NCI-H2196 treated with DMSO at 0.1 percent for 48 hours (cell line): ENCODE data around the gene RPS19BP1.

Experiments used
- DNase-seq: peaks from one replicate; lab custom pipeline; 2025; ENCODE audit not compliant: unreplicated experiment; lab: John Stamatoyannopoulos, UW

The RPS19BP1 gene, protein sequence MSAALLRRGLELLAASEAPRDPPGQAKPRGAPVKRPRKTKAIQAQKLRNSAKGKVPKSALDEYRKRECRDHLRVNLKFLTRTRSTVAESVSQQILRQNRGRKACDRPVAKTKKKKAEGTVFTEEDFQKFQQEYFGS

DNA sequence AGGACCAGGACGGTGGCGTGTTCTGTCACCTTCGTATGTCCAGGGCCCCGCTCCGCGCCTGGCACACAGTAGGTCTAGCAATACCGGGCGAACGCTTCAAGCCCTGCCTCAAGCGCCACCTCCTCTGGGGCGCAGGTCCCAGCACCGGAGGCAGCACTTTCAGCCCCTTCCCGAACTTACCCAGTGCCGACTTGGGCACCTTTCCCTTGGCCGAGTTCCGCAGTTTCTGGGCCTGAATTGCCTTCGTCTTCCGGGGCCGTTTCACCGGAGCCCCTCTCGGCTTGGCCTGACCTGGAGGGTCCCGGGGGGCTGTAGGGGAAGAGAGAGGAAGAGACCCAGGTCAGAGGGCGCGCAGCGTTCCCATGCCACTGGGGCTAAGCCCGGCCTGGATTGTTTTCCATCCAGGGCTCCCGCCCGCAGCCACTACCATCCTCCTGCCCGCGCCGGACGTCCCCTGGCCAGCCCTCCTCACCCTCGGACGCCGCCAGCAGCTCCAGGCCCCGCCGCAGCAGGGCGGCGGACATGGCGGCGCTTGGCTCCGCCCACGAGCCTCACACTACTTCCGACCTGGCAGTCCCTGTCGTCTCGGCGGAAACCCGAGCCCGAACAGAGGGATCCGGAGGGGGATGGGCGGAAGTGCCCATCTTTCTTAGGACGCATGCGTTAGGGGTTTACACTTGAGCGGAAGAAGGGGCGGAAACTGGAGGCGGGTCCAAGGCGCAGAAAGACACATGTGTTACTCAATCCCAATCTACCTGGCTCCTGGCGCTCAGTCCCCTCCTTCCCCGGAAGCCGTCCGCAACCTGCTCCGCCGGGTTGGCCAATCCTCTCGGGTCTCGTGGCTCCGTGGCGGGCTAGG lies at the start of gene RPS19BP1:
Gene RPS19BP1 (minus strand): TSS at position 534 of the 859 bp plus-strand sequence. CDS start 10 bp downstream, at position 524.
- DNase-seq, result peak; percentile 94

DNA sequence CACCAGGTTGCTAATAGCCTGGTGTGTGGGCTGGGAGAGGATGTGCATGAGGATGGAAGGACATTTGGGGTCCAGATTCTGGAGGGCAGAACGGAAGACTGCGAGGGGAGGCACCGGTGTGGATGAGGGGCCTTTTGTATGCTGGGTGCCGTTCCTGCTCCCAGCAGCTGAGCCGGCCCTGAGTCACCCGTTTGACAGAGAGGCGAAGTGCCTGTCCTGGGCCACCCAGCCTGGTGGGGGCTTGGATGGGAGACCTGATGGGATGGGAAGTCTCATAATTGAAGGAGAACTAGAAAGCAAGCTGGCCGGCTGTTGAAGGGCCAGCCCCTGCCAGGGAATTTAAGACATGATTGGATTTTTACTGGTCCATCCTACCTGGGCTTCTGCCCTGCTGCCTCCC lies 48.8 kb upstream of the RPS19BP1 start:
- DNase-seq, result no peak

DNA sequence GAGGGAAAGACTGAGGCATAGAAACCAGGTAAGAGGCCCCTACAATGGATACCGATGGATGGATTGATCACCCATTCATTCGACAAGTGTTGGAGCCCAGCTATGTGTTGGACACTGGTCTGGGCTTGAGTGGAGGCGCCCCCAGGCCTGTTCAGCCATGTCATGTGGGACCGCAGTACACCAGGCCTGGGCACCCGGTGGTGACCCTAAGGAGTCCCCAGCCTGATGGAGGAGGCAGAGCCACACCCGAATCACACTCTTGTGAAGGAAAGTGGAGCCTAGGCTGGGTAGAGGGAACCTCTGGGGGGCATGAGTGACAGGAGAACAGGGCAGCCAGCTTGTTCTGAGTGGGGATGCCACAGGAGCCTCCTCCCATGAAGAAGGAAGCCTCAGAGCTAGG lies 48.2 kb upstream of the RPS19BP1 start:
- DNase-seq, result no peak

DNA sequence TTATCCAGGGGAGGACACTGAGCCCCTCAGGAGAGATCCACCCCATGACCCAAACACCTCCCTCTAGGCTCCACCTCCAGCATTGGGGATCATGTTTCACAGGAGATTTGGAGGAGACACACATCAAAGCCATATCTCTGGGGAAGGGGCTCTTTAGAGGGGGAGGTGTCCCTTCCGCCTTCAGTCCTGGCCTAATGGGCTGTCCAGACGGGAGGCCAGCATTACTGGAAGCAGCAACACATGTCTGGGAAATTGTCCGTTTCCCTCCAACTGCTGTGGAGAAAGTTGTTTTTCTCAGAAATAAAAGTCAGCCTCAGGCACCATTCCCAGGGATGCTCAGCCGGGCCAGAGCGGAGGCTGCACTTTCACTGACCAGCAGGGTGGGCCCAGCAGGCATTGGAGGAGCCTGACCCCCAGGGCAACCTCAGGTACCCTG lies 47.5 kb upstream of the RPS19BP1 start:
- DNase-seq, result no peak

DNA sequence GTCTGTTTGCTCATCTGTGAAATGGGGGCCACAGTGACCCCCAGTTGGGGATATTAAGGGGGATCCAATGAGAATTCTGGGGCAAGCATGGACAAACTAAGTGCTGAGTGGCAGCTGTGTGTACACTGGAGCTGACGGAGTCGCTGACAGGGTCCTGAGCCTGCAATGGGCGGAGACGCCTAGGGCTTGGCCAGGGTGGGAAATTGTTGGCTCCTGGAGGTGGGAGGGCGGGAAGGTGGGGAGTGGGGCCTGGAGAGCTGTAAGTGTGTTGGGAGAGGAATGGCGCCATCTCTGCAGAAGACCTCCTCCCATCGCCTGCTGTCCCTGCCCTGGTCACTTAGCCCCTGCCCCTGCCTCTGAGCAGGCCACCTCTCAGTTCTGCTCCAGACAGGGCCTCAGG lies 45.4 kb upstream of the RPS19BP1 start:
- DNase-seq, result no peak

DNA sequence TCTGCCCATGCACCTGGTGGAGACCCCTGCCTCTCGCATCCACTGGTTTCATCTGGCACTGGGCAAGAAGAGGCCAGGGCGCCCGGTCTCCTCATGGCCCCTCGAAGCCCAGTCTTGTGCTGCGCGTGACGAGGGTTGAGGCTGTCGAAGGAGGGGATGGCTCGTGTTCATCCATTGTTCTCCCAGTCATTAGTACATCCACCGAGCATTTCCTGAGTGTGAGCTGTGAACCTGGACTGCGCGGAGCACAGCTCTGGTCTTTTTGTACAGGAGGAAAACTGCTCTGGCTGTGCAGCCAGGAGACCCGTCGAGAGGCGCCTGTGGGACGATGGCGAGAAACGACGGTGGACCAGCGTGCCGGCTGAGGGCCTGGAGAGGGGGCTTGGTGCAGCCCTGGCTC lies 44.8 kb upstream of the RPS19BP1 start:
- no peak for DNase-seq

DNA sequence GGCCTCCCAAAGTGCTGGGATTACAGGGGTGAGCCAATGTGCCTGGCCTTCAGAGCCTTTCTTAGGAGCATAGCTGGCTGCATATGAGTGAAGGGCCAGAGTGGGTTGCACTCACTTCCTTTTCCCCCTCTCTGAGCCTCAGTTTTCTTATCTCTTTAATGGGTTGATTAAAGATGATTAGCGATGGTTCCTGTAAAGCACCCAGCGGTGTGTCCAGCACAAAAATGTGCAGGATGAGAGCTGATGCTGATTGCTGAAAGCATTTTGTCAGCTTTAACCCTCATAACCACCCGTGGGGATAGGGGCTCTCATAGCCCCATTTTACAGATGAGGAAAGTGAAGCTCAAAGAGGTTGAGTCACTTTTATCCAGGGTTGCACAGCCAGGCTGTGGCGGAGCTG lies 43.5 kb upstream of the RPS19BP1 start:
- DNase-seq, result no peak

DNA sequence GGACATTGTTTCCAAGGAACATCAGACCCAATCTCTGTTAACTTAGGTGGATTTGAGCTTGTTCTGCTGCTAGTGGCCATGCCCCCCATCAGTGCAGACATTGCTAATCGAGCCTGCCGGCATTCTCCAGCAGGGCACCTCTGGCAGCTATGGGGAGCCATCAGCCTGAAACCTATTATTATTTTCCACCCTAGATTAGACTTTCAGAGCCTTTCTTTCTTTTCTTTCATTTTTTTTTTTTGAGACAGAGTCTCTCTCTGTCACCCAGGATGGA lies 42.9 kb upstream of the RPS19BP1 start:
- DNase-seq, result no peak

DNA sequence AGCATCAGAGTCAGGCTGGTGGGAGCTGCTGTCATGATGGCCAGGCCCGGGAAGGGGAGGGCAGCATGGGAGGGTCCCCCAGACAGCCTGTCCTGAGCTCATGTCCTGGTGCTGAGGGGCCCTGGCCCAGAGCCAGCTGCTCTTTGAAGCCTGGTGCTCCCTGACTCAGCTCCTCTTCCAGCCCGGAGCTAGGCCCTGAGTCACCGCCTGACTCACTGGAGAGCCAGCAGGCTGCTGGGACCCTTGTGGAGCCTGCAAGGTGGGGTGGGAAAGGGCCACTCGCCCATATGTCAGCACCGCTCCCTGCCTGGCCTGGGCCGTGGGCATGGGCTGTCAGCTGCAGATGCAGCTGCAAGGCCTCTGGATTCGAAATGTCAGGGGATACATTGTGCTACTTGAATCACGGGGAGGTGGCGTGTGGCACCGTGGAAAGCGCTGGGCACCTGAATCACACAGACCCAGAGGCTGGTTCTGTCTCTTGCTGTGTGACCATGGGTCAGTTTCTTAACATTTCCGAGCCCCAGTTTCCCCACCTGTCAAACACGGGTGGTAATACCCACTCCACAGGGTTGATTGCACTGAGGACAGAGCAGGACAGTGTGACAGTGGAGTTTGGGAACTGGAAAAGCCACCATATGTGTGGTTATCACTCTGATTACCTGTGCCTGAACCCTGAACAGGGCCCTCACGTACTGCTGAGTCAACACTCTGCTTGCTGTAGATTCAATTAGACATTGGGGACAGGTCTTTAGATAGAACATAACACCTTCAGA lies 42.4 kb upstream of the RPS19BP1 start:
- DNase-seq, result no peak

DNA sequence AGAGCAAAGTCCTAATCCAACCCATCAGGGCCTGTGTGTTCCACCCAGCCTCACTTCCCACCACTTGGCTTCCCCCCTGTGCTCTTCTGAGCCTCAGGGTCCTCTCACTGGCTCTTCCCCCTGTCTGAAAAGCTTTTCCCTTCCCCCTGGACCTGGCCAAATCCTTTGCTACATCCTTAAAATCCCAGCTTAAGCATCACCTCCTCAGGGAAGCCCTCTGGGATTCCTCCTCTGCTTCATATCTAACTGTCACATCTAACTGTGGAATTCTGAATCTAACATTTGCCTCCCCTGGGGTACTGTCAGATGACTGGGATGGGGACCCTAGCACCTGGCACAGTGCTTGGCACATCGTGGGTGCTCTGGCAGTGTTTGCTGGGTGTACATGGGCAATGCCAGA lies 39.0 kb upstream of the RPS19BP1 start:
- DNase-seq, result no peak

DNA sequence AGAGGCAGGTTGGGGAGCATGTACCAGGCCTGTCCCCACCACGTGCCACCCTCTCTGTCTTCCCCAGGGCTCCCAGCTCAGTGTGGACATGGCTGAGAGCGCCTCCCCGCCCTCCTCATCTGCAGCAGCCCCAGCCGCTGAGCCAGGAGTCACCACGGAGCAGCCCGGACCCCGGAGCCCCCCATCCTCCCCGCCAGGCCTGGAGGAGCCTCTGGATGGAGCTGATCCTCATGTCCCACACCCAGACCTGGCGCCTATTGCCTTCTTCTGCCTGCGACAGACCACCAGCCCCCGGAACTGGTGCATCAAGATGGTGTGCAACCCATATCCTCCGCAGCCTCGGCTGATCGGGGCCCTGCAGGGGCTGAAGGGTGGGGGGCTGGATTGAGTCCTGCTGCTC lies 38.1 kb upstream of the RPS19BP1 start, which contains the start of gene CACNA1I:
Gene CACNA1I (plus strand): TSS at position 89 of the 400 bp plus-strand sequence. CDS start 0 bp downstream, at position 89.
- DNase-seq, result no peak

DNA sequence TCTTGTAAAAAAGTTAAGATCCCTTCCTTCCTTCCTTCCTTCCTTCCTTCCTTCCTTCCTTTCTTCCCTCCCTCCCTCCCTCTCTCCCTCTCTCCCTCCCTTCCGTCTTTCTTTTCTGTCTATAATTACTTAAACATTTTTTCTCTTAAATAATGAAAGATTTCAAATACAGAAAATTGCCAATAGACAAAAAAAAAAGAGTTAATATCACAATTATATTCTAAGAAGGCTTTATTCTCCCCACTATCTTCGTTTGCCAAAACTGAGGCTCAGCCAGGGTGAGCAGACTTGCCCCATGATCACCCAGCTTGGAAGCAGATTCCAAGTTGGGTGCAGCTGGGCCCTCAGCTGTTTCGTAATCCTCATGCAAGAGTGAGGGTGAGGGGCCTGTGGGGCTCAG lies 37.7 kb upstream of the RPS19BP1 start:
- DNase-seq, result no peak

DNA sequence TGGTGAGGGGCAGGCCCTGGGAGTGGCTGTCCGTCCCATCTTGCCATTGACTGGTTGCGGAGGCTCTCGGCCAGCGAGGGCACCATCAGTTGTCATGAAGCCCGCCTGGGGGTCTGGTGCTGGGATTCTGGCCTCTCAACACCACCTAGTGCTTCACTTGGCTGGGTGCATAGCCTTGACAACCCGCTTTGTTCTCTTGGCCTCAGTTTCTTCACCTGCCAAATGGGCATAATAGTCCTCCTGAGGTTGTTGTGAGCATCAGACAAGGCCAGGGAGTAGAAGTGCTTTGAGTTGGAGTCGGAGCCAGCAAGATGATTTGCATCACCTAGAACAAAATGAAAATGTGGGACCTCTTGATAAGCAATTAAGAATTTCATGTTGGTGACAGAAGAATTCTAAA lies 36.5 kb upstream of the RPS19BP1 start:
- no peak for DNase-seq

DNA sequence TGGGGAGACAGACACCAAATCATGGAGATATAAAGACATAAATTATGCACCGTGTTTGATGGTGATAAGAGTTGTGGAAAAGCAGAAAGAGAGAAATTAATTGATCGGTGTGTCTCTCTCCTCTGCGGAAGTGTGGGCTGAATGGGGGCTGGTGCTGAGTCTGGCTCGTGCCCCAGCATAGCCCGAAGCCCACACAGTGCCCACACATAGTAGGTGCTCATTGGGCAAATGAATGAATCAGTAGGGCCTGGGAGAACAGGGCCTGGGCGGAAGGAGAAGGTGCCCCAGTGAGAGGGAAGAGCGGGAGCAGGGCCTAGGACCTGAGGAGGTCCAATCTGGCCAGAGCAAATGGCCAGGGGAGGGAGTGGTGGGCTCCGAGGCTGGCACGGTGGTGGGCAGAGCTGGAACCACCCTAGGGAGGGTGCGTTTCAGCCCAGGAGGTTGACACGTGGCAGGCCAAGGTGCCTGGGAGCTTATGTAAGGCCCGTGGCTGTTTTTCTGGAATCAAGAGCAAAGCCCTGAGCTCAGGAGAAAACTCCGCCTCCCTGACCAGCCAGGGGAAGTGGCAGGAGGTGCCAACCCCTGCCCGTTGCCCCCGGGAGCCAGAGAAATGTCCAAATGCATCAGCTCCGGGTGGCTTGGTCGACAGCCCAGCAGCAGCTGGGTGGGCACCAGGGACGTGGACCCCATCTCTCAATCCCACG lies 35.9 kb upstream of the RPS19BP1 start:
- DNase-seq, result no peak

DNA sequence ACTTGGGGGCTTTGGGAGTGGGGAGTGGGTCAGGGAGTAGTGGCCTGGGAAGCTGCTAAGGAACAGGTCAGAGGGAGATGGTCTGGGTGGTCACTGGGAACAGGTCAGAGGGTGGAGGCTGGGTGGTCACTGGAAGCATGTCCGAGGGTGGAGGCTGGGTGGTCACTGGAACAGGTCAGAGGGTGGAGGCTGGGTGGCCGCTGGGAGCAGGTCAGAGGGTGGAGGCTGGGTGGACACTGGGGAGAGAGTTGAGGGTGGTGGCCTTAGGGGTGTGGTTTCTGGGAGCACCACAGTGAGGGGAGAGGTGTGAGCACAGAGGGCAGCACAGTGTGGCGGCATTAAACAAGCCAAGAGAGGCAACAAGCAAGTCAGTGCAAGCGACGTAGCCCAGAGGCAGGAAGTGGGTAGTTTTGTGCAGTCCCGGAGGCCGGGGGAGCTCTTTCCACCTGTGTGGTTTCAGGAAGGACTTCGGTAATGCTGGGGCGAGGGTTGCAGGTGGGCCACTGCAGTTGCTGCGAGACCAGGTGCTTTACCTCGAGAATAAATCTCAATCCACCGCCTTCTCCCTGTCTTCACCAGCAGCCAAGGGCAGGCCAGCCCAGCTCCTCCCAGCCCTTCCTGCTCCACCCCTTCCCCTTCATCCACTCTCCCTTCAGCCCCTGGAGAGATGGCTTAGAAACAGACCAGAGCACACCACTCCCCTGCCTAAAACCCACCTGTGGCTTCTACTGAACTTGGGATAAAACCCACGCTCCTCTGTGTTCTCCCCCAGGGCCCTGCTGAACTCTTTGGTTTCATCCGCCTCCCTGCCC lies 34.8 kb upstream of the RPS19BP1 start:
- no peak for DNase-seq

DNA sequence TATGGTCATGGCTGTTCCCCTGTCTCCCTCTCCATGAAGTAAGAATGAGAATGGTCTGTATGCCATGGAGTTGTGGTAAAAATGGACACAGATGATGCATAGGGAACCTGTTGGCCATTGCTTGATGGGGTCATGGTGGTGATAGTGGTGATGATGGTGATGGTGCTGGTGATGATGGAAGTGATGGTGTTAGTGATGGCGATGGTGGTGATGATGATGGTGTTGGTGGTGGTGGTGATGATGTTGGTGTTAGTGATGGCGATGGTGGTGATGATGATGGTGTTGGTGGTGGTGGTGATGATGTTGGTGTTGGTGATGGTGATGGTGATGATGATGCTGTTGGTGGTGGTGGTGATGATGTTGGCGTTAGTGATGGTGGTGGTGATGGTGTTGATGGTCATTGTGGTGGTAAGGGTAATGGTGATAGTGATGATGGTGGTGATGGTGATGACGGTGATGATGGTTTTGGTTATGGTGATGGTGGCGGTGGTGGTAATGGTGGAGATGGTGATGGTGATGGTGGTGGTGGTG lies 32.9 kb upstream of the RPS19BP1 start:
- DNase-seq, result no peak

DNA sequence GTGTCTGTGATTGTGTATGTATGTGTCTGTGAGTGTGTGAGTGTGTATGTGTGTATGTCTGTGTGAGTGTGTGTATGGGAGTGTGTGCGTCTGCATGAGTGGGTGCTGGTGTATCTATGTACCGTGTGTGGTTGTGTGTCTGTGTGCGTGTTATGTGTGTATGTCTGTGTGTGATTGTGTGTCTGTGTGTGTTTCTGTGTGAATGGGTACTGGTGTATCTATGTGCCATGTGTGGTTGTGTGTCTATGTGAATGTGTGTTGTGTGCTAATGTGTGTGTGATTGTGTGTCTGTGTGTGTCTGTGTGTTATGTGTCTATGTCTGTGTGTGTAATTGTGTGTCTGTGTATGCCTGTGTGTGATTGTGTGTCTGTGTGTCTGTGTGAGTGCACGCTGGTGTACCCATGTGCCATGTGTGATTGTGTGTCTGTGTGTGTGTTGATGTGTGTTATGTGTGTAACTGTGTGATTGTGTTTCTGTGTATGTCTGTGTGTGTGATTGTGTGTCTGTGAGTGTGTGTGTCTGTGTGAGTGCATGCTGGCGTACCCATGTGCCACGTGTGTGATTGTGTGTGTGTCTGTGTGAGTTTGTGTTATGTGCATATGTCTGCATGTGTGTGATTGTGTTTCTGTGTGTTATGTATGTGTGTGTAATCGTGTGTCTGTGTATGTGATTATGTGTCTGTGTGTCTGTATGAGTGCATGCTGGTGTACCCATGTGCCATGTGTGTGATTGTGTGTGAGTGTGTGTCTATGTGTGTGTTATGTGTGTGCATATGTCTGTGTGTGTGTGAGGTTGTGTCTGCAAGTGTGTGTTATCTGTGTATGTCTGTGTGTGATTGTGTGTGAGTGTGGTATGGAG lies 31.3 kb upstream of the RPS19BP1 start:
- DNase-seq, result no peak

DNA sequence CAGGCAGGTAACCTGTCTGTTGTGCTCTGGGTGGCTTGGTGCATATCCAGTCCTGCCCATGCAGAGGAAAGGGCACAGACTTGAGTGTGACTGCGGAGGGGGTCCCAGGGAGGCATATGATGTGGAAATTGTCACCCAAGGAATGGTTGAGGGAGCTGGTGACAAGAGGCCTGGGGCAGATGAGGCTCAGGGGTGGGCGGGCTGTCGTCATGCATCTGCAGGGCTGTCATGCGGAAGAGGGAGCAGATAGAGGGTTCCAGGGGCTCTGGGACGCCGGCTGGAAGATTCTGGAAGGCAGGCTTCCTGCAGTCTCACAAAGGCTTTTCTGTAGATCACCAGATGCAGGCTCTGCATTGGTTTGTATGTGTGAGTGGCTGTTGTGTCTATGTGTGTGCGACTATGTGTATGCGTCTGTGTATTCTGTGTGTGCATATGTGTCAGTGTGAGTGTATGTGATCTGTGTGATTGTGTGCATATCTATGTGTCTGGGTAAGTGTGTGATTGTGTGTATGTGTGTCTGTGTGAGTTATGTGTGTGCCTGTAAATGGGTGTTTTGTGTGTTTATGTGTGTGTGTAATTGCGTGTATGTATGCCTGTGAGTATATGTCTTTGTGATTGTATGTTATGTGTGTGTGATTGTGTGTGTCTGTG lies 30.4 kb upstream of the RPS19BP1 start:
- DNase-seq, result no peak

DNA sequence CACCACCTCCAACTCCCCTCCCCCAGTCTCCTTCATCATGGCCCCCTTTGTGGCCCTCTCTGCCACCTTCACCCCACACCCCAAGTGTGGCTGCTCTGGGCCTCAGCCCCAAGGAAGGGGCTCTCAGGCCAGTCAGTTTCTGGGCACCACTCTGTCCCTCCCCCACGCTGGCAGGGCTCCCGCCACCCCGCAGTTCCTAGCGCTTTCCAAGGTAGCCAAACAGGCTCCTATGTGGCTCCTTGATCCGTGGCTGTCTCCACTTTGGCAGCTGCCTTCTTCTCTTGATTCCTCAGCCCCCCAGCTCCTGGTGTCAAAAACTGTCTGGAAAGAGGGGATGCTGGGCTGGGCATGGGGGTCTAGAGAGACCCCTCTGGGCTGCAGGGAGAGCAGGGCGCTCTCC lies 27.6 kb upstream of the RPS19BP1 start:
- DNase-seq, result no peak
